Stimulated activated CD8-positive, alpha-beta memory T cell treated with anti-CD3 and anti-CD28 coated beads, Interleukin-12 subunit alpha, Interleukin-12 subunit beta, amount 100 ng/mL, for 1 hour (primary cell): Measurements from ENCODE around the gene PDCL3.
A peak's percentile ranks its signal among the peaks of the same experiment; 100 is the strongest.

Experiments used
- DNase-seq: peaks from one replicate; pipeline ENCODE4 v3.0.0-alpha.2; 2020; ENCODE audit warnings: low read depth

Gene PDCL3

DNA sequence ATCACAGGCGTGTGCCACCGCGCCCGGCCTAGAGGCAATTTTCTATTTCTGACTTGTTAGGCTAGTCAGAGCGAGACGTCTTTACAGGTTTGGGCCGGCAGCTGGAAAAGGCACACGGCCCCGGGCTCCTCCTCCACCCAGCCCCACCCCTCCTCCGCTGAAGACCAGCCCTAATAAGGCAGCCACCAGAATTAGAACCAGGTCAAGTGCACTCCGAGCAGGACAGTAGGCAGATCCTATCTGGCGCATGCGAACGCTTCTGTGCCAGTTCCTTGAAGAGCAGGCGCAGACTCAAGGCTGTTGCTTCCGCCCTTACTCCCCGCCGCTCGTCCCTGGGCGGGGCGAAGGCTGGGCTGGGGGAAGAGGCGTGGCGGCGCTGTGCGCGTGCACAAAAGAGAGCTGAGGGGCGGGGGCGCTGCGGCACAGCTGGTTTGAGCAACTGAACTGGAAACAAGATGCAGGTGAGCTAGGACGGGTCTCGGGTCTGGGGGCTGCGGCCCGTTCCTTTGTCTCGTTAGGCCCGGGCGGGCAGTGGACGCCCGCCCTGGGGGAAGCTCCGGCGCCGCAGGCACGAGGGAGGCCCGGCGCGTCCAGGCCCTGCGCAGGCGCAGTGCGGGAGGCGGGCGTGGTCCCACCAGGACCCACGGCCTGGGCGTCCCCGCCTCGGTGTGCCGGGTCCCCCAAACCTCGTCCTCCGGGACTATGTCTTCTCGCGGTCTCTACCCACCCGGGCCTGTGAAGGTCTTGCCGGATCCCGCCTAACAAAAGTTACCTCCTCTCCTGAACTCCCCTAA lies at the start of gene PDCL3:
Gene PDCL3, plus strand, starts transcription at position 381 of the 794 bp plus-strand sequence. Its CDS starts 75 bp downstream, at position 456.
- peak; percentile 87 for DNase-seq

DNA sequence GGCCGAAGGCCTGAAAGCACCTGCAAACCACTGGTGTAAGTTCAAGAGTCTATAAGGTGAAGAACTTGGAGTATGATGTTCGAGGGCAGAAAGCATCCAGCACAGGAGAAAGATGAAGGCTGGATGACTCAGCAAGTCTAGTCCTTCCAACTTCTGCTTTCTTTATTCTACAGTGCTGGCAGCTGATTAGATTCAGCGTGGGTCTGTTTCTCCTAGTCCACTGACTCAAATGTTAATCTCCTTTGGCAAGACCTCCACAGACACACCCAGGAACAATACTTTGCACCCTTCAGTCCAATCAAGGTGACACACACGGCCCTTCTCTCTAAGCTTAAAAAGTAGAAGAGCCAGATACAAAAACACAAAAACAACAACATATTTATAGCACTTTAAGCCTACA lies 49.1 kb upstream of the PDCL3 start:
- DNase-seq = no peak

DNA sequence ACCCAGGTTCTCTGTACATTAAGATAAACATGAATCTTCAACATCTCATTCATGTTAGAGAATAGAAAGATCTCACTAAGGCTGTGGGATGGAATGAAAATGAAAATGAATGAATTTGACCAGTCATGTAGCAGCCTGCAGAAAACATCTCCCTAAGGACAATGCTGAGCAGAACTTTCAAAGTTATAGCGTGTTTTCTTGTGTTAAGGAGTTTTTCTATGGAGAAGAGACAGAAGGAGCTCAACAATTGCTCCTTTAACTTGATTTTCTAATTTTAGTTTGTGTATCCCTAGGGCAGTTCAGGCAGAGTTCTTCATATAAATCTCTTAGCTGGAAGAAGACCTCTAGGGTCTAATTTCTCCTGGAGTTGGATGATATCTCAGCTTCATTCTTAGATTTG lies 45.2 kb upstream of the PDCL3 start:
- no peak for DNase-seq

DNA sequence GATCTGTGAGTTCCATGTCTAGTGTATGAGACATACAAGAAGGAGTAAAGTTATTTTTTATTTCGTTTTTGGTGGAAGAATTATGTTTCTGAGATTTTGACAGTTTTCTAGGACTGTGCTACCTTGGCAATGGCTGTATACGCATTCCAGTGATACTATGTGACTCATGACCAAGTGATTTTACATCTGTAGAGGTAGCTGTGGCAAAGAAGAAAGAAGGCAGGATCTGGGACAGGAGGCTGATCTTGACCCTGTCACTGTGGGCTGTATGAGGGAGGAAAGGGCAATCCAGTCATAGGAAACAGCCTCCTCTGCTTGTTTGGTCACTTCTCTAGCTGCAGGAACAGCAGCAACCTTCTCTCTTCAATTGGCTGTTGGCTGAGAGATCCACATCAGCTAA lies 44.0 kb upstream of the PDCL3 start:
- DNase-seq = no peak

DNA sequence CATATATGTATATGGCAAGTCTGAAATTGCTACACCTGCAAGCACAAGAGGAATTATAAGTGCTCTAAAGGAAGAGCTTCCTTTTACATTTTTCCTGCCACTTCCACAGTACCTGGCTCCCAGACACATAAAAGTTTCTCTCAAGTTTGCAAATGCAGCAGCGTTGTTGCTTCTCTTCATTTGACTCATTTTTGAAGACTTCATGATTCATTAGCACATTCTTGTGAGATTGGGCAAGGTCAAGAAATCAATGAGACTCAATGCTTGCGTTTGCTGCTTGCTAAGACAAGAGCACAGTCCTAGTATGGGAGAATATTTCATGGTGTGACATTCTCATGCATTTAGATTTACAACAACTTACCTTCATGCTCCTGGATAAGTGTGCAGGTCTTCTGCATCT lies 42.6 kb upstream of the PDCL3 start:
- DNase-seq = no peak

DNA sequence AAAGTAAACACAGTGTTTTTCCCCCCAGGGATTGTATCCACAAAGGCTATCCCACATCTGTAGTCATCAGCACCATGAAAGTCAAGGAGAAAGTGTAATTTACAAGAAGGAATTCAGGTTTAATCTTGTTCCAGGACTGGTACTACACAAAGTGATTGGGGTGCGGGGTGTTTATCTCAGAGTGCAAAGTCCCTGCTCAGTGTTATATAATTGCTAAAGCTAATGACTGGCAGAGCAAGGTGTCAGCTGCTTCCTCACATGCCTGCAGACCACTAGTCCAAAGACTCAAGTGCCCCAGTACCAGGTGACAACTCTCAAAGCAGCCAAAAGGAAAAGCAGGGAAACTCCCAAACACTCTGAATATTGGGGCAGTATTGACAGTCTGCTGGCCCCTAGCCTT lies 40.4 kb upstream of the PDCL3 start:
- no peak for DNase-seq

DNA sequence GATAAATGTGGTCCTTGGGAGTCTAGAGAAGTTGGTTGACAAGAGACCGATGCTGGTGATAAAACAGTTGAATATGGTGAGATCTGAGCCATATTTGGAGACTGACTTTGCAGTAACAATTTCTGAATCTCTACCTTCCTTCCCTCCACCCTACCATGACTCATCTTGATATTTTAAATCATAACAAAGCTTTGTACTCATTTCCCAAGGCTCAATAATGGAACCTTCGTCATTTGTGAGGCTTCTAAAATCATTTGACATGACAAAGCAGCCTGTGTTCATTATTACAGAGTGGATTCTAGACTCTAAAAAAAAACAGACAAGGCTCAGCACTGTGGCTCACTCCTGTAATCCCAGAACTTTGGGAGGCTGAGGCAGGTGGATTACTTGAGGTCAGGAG lies 38.5 kb upstream of the PDCL3 start:
- no peak for DNase-seq

DNA sequence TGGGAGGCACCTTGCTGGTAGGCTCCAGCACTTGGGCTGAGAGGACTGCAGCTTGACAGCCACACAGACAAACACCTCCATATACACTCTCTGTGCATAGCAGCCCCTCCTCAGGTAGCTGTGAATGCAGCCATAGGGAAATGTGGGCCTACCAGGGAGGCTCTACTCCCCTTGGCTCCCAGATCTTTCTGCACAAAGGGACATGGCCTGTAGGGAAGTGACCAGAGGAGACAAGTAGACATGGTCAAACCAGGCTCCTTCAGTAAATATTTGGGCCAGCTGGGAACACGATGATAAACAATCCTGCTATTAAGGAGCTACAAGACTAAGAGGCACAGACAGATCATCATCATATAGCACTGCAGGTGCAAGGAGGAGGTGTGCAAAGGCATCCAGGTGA lies 35.9 kb upstream of the PDCL3 start:
- DNase-seq = no peak

DNA sequence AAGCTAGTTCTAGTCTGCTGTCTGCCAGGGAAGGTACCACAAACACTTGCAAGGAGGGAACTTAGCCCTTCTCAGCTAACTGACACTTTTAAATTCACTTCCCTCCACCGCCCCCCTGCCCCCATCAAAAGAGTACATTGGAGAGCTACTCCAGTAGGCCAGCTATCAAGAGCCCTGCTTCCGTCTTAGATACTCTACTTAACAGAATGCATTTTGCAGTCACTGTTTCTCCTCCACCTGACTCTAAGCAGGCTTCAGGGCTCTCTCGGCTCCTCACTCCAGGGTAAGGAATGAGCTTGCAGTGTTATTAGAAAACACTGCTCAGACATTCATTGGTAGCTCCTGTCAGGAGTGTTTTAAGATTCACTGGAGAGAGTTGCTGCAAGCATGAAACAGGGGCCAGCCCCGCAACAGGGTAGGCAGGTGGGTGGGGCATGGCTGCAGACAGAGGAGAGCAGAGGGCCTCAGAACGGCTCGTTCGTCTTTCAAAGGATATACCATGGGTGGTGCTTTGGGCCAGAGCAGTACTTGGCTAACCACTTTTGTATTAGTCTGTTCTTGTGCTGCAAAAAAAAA lies 35.3 kb upstream of the PDCL3 start:
- no peak for DNase-seq

DNA sequence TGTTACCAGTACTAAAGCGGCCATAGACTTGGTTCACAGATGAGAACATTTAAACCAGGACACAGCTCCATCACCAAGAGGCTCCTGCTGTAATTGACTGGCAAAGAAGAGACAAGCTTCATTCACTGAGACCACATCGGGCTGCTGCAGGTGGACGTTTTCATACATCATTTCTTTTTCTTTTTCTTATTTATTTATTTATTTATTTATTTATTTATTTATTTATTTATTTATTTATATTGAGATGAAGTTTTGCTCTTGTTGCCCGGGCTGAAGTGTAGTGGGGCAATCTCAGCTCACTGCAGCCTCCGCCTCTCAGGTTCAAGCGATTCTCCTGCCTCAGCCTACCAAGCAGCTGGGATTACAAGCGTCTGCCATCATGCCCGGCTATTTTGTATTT lies 33.6 kb upstream of the PDCL3 start:
- DNase-seq = no peak

DNA sequence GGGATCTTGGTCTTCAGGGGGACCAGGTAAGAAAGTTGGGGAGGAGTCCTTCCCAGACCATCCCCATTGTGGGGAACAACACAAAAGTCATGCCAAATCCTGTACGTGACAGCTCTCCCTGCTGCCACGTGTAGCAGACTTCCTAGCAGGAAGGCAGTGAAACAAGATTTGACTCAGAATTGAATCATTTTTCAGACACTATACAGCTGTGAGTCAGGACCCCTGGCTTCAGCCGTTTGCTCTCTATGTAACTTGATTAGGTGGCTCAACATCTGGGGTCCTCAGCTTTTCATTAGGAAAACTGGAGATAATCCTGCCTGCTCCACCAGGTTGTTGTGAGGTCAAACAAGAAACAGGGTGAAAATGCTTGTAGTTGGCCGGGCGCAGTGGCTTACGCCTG lies 32.9 kb upstream of the PDCL3 start:
- no peak for DNase-seq

DNA sequence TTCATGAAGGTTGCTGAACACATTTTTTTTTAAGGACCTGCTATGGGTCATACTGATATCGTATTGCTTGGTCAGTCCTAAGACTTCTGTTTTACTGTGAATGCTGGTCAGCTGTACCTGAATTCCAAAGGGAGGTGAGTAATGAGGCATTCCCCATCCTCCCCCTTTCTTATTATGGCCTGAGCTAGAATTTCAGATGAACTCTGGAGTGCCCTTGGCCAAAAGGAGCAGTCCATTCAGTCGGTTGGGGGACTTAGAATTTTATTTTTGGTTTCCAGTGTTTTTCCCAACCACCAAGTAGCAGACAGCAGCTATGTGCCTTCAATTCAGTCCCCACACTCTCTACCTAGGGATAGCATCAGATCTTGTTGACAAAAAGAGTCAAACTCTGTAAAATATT lies 26.9 kb upstream of the PDCL3 start:
- DNase-seq = no peak

DNA sequence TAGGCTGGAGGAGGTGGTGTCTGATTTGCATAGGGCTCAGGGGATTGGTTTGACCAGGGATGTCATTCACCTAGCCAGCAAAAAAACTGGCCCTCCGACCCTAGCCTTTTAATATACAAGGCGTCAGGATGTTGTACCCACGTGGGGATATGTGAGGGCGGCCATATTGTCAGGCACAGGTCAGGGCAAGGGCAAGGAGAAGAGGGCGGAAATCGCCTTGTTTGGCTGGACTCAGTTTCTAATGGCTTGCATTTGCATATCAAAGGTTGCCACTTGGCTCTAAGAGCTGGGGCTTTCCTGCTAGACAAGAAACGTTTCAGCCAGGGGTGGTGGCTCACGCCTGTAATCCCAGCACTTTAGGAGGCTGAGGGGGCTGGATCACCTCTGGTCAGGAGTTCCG lies 24.9 kb upstream of the PDCL3 start:
- DNase-seq = no peak

DNA sequence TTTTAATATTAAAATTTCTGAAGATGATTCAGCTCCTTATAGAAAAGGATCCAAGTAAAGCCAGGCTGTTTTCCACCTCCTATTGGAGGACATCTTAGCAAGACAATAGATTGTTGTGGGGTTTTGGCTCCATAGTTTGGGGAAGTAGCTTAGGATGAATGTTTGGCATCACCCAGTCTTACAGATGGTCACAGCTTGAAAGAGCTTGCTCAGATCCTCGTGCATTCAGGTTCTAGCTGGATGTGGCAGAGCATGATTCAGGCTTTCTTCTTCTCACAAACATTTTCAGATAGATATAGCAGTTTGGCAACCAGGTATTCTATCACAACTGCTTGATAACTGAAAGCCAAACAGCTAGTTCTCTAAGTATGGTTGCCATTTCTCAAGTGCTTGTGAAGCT lies 23.6 kb upstream of the PDCL3 start:
- DNase-seq = no peak

DNA sequence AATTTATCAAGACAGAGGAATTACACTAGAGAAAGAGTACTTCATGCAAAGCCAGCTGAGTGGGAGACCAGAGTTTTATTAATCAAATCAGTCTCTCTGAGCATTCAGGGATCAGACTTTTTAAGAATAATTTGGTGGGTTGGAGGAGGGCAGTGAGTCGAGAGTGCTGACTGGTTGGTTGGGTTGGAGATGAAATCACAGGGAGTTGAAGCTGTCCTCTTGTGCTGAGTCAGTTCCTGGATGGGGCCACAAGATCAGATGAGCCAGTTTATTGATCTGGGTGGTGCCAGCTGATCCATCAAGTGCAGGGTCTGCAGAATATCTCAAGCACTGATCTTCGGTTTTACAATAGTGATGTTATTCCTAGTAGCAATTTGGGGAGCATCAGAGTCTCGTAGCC lies 21.4 kb upstream of the PDCL3 start:
- no peak for DNase-seq

DNA sequence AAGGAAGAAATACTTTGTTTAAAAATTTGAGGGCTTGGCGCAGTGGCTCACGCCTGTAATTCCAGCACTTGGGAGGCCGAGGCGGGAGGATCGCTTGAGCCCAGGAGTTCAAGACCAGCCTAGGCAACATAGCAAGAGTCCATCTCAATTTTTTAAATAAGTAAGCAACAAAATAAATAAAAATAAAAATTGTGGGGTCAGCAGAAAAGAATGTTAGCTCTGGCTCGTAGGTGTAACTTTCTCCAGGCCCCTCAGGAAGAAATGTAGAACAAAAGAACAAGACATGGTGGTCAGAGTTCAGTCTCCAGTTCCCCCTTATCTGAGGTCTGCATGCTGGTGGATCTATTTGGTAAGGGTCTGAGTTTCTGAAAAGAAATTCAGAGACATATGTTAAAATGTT lies 20.4 kb upstream of the PDCL3 start:
- DNase-seq = no peak

DNA sequence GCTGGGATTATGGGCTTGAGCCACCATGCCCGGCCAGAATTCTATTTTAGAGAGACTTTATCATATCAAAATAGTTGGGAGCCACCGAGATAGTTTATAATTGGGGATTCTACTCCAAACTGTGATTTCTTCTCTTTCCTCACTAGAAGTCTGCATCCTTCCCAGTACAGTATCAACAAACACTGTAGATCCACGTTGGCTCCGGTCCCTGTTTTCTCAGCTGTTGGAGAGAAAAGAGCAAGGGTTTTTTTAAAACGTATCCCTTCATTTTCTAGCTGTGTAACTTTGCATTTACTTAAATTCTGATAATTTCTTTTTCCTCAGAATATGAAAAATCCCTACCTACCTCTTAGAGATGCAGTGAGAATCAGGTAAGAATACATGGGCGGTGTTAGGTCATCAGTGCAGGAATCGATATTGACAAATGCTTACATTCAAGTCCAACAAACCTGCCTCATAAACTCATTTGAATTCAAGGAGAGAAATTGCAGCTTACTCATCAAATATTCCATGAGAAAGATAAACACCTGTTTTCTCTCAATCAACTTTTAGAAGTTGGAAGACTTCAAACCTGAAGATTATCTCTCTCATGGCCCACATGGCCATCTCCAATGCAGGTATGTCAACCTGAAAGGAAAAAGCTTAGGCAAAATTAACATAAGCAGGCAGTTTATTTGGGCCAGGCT lies 17.7 kb upstream of the PDCL3 start:
- DNase-seq = no peak

DNA sequence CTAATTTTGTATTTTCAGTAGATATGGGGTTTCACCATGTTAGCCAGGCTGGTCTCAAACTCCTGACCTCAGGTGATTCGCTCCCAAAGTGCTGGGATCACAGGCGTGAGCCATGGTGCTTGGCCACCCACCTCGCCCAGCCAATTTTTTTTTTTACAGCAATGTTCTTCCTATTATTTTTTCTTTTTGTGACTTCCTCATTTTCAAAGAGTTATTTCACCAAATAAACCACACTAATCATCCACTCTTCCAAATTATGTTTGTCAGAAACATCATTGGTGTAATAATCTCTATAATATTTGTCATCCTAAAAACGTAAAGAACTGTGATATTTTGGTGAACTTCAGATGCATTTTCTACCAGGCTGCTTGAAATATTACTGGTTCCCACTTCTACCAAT lies 16.3 kb upstream of the PDCL3 start:
- no peak for DNase-seq

DNA sequence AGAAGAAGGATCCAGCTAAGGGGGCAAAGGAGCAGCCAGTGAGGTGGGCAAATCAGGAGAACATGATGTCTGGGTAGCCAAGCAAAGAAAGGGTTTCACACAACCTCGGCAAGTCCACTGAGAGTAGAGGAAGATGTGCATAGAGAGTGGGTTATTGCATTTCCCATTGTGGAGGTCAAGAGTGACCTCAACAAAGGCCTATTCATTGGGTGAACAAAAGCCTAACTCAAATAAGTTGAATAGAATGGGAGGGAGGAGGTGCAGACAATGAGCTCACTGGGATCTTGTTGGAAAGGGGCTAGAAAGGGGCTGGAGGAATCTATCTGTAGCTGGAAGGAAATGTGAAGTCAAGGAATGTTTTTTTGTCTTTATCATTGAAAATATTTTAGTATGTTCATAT lies 14.0 kb upstream of the PDCL3 start:
- no peak for DNase-seq

DNA sequence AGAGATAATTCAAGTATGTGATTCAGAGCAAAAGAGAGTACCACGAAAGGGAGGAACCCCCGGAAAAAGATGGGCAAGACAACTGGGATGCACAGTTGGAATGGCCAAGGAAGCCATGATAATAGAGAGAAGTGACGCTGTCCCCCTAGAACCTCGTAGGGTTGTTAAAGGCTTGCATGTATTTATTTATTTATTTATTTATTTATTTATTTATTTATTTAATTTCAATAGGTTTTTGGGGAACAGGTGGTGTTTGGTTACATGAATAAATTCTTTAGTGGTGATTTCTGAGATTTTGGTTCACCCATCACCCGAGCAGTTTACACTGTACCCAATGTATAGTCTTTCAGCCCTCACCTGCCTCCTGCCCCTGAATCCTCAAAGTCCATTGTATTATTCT lies 11.5 kb upstream of the PDCL3 start:
- DNase-seq = no peak

DNA sequence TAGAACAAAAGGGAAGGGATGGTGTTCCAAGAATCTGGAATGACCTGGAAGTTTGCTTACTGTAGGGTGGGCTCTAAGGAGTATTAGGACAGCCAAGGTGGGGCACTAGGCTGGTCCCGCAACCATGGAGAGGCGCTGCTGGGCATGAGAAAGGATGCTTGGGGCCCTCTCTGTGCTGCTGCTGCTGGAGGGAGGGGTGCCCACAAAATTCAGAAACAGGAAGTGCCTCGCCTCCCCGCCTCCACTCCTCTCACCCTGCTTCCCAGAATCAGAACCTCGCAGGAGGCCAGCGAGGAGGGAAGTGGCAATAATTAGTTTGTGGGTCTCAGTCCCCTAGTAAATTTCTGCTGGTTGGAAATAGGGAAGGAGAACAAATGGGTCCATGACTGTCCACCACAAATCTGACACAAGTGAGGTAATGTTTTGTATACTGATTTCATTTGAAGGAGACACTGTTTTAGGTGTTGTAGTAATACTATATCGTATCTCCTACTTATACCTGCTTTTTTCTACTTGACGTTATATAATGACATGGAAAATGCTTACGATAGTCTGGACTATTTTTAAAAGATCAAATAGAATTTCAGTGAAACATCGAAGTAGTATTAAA lies 7.9 kb upstream of the PDCL3 start:
- no peak for DNase-seq

DNA sequence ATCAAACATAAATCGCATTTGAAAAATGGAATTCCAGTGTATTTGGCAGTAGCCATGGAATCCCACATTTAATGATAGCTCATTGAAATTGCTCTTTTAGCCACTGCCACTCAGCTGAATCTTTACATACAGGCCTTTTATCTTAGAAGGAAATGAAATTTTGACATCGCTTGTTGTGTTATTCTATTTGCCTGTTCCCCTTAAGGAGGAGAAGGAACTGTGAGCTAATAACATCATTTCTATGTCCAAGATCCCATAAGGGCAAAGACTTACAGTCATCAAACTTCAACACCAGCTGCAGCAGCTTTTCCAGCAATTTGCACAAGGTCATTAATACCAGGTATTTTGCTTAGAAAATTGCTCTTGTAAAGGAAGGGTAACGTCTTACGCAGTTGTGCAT lies 6.0 kb upstream of the PDCL3 start:
- no peak for DNase-seq

DNA sequence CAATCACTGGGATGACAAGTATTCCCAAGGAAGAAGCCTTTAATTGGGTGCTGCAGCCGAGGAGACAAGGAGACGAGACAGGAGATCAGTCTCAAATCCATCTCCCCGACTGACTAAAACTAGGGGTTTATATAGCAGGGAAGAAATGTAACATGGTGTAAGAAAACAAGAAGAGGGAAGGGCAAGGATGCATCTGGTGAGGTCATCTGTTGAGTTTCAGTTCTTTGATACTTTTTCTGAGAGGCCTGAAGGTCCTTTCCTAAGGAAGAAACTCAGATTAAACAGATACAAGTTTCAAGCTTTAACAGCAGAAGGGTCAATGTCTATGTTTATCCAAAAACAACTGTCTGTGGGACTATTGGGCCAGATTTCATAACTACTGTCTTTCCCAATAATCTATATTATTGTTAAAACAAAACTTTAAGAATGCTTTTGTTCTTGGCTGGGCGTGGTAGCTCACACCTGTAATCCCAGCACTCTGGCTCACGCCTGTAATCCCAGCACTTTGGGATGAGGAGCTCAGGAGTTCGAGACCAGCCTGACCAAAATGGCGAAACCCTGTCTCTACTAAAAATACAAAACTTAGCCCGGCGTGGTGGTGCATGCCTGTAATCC lies 2.5 kb upstream of the PDCL3 start:
- DNase-seq = no peak
